Nephron (organoid): ENCODE data around the gene NCK2.

Source experiments
- H3K27ac Mint-ChIP-seq, 3 experiments: 2 replicates each; pipeline ENCODE4 v1.8.0; 2020; ENCODE audit warnings: mixed read lengths in 3 of 3, mild to moderate bottlenecking in 2 of 3, moderate library complexity in 1 of 3
- H3K27me3 Mint-ChIP-seq: 2 replicates; pipeline ENCODE4 v1.8.0; 2021; ENCODE audit warnings: low read depth, mild to moderate bottlenecking, moderate library complexity, mixed read lengths
- H3K36me3 Mint-ChIP-seq: 2 replicates; pipeline ENCODE4 v1.8.0; 2020; ENCODE audit warnings: low read depth, mixed read lengths
- H3K4me1 Mint-ChIP-seq: 2 replicates; pipeline ENCODE4 v1.8.0; 2020; ENCODE audit warnings: mixed read lengths
- H3K4me3 Mint-ChIP-seq, 3 experiments: 2 replicates each; pipeline ENCODE4 v1.8.0; 2020; ENCODE audit warnings: mild to moderate bottlenecking in 3 of 3, mixed read lengths in 3 of 3, moderate library complexity in 2 of 3
- H3K9me3 Mint-ChIP-seq: 2 replicates; pipeline ENCODE4 v1.8.0; 2020; ENCODE audit warnings: mixed read lengths
- CTCF ChIP-seq, 3 experiments: fragments of 200-600 bp; sonication (generic); IDR thresholded peaks; one replicate each; pipeline ENCODE4 v1.5.0; 2021; ENCODE audit warnings: antibody characterized with exemption in 3 of 3; ENCODE audit not compliant: unreplicated experiment in 3 of 3

The NCK2 gene

GRCh38 chr2:105933906-105934305 lies 189.2 kb downstream of the NCK2 start:
- Mint-ChIP-seq H3K36me3 (no peaks in the 10 kb centered on the region), H3K4me3 (no peak overlapping the region)
- no peak for TF ChIP-seq CTCF (IDR thresholded peaks at IDR 0.05; ENCODE audit: unreplicated experiment in 3 of 3)

DNA sequence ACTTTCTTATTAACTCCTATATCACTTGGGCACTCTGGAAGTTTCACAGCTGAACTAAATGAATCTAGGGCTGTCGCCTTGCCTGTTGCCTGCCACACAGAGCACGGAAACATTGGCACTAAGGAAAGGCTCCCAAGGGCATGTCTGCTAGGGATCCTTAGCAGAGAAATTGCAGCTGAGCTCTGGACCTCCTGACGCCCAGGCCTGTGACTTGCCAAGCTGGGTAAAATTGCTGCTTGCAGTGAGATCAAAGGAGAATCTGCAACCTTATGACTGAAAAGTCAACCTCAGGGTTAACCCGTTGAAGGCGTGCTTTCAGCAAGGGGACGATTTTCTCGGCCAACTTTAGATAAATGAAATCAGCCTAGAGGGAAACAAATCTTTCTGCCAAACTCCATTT lies 189.8 kb downstream of the NCK2 start:
- H3K36me3 Mint-ChIP-seq: no peaks in the 10 kb centered on the region
- peaks cover 1% of the 10 kb centered on the region for H3K9me3 Mint-ChIP-seq
- no peak for TF ChIP-seq CTCF (IDR thresholded peaks at IDR 0.05; ENCODE audit: unreplicated experiment in 3 of 3)
- no peak overlapping the region for H3K4me3 Mint-ChIP-seq
- no peaks in the 10 kb centered on the region for H3K4me1 Mint-ChIP-seq
- H3K27ac Mint-ChIP-seq: peak overlapping the region in 2 of 3 experiments; percentile 16 to 52
- H3K27me3 Mint-ChIP-seq: peaks cover 4% of the 10 kb centered on the region

More at GRCh38 chr2:105933906-105934305, 189.2 kb downstream of the NCK2 start:
- Mint-ChIP-seq H3K9me3 (no peaks in the 10 kb centered on the region), H3K4me1 (no peaks in the 10 kb centered on the region), H3K27me3 (peaks cover 4% of the 10 kb centered on the region), H3K27ac (no peak overlapping the region)

DNA sequence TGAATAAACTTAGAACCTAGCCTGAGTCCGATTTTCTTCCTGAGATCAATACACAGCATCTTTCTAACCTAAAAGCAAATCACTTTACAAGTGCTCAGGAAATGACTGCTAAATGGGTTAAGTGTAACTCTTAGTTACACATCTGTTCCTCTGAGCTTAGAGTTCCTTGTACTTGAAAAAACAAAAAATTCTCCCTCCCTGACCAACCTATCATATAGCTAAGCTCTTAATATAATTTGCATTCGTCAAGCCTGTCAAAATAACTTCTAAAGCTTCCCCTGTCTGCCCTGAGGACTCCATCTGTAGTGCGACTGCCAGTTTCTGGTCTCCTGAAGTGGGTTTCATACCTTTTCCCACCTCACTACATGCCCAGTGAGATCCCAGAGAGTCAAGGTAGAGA lies 190.4 kb downstream of the NCK2 start:
- Mint-ChIP-seq H3K27me3 (peaks cover 3% of the 10 kb centered on the region), H3K9me3 (peaks cover 3% of the 10 kb centered on the region), H3K4me1 (no peaks in the 10 kb centered on the region), H3K4me3 (no peak overlapping the region), H3K36me3 (no peaks in the 10 kb centered on the region), H3K27ac (no peak overlapping the region)
- no peak for TF ChIP-seq CTCF (IDR thresholded peaks at IDR 0.05; ENCODE audit: unreplicated experiment in 3 of 3)

- no peaks in the 10 kb centered on the region for H3K4me1 Mint-ChIP-seq
- TF ChIP-seq CTCF (IDR thresholded peaks at IDR 0.05; ENCODE audit: unreplicated experiment in 3 of 3): no peak
- H3K4me3 Mint-ChIP-seq: no peak overlapping the region
- peaks cover 6% of the 10 kb centered on the region for H3K9me3 Mint-ChIP-seq
- H3K27ac Mint-ChIP-seq: no peak overlapping the region
- H3K36me3 Mint-ChIP-seq: no peaks in the 10 kb centered on the region
- no peaks in the 10 kb centered on the region for H3K27me3 Mint-ChIP-seq
Observed at GRCh38 chr2:105936954-105937353, 192.2 kb downstream of the NCK2 start.

- no peak for TF ChIP-seq CTCF (IDR thresholded peaks at IDR 0.05; ENCODE audit: unreplicated experiment in 3 of 3)
- Mint-ChIP-seq H3K36me3 (no peaks in the 10 kb centered on the region), H3K27ac (no peak overlapping the region), H3K4me3 (no peak overlapping the region), H3K9me3 (peaks cover 6% of the 10 kb centered on the region), H3K4me1 (no peaks in the 10 kb centered on the region), H3K27me3 (no peaks in the 10 kb centered on the region)
Observed at GRCh38 chr2:105937498-105938097, 192.9 kb downstream of the NCK2 start.
